Upper lobe of left lung (tissue), 6 donors: Measurements from ENCODE around the gene MRPL43. TPM values are rescaled to one million over a fixed set of nuclear protein-coding genes. Genes with fewer than 3 reads are reported as not detected.

Experiments
- ATAC-seq, 2 donors: fragments of 200-7000 bp; cut with Tn5 transposase; one replicate each; pipeline ENCODE4 v1.9.1; 2022; ENCODE audit warnings: mild to moderate bottlenecking in 2 of 2, moderate library complexity in 2 of 2; ENCODE audit not compliant: low FRiP score in 2 of 2
- DNase-seq, 2 donors: peaks; one replicate each; pipeline ENCODE4 v3.0.0-alpha.2; 2019 to 2020
- H3K27ac ChIP-seq, 4 donors: fragments of 200-600 bp; sonication (generic); one replicate each; pipeline ENCODE4 v1.5.1; 2016 to 2019
- H3K27me3 ChIP-seq, 4 donors: fragments of 200-600 bp; sonication (generic); one replicate each; pipeline ENCODE4 v1.5.1; 2017 to 2019
- H3K36me3 ChIP-seq, 4 donors: fragments of 200-600 bp; sonication (generic); one replicate each; pipeline ENCODE4 v1.5.1; 2016 to 2019
- H3K4me1 ChIP-seq, 4 donors: fragments of 200-600 bp; sonication (generic); one replicate each; pipeline ENCODE4 v1.5.1; 2018 to 2019
- H3K4me3 ChIP-seq, 4 donors: fragments of 200-600 bp; sonication (generic); one replicate each; pipeline ENCODE4 v1.5.1; 2017 to 2019; ENCODE audit warnings: mild to moderate bottlenecking in 2 of 4, moderate library complexity in 1 of 4
- H3K9me3 ChIP-seq, 4 donors: fragments of 200-600 bp; sonication (generic); one replicate each; pipeline ENCODE4 v1.5.1; 2018 to 2019
- CTCF ChIP-seq, 6 experiments: fragments of 450-650 bp in 4 of 6; fragments of 200-600 bp in 2 of 6; sonication (generic) in 2 of 6; IDR thresholded peaks; one replicate each; pipeline ENCODE4 v1.5.1; 2016 to 2019; ENCODE audit warnings: antibody characterized with exemption in 6 of 6
- EP300 ChIP-seq, 4 donors: sonication (generic); formaldehyde crosslinking; IDR thresholded peaks; one replicate each; pipeline ENCODE4 v1.5.1; 2017; ENCODE audit warnings: antibody characterized with exemption in 4 of 4, control low read depth in 2 of 4
- POLR2A ChIP-seq, 4 donors: fragments of 450-650 bp; IDR thresholded peaks; one replicate each; pipeline ENCODE4 v1.5.1; 2016 to 2017; ENCODE audit warnings: antibody characterized with exemption in 4 of 4, mild to moderate bottlenecking in 2 of 4
- POLR2AphosphoS5 ChIP-seq, 2 donors: sonication (generic); formaldehyde crosslinking; IDR thresholded peaks; one replicate each; pipeline ENCODE4 v1.5.1; 2017; ENCODE audit warnings: antibody characterized with exemption in 2 of 2
- WGBS, 2 donors: methylation state at CpG; one replicate each; pipeline ENCODE4 v1.1.5; 2017 to 2018; 5-methylcytosine and 5-hydroxymethylcytosine counted together
- small RNA-seq, 4 donors: library from RNA; depleted of rRNA; stranded (forward); fragments of <200 nt; gene quantifications; one replicate each; pipeline ENCODE3, GENCODE V24; 2016
- total RNA-seq, 6 donors: library from RNA; depleted of rRNA in 4 of 6; stranded (reverse); fragments of >200 nt in 4 of 6; gene quantifications; one replicate each; pipeline versions ENCODE4 v1.1.0 to v1.2.1, GENCODE V29; 2016 to 2021
- donor health status: DM: no; HTN: no; CAD: no; lungs with moderate emphysema.
- donor health status: DM: no; HTN: yes; CAD: no; lungs with severe emphysema.

MRPL43 gene
- total RNA-seq, 6 donors from 2014 or later, result 40.2 to 72.1 (median 63.5) TPM

- 98 to 100% methylated on average over 3 of the region's 3 CpGs for WGBS, 2 donors
- H3K27me3 ChIP-seq, result no peaks in the 10 kb centered on the region
- DNase-seq (no peak), ATAC-seq (no peak)
- TF ChIP-seq EP300 (IDR thresholded peaks at IDR 0.05) (no peak), POLR2A (IDR thresholded peaks at IDR 0.05) (no peak), POLR2AphosphoS5 (IDR thresholded peaks at IDR 0.05) (no peak), CTCF (IDR thresholded peaks at IDR 0.05) (no peak)
- H3K27ac ChIP-seq, result no peak overlapping the region
- no peaks in the 10 kb centered on the region for H3K9me3 ChIP-seq
- H3K36me3 ChIP-seq, result peaks cover 19 to 100% (median 74%) of the 10 kb centered on the region in 4 donors
- no peak overlapping the region for H3K4me3 ChIP-seq
- no peaks in the 10 kb centered on the region for H3K4me1 ChIP-seq
Observed at GRCh38 chr10:100942229-100942628, 45.1 kb downstream of the MRPL43 start.

DNA sequence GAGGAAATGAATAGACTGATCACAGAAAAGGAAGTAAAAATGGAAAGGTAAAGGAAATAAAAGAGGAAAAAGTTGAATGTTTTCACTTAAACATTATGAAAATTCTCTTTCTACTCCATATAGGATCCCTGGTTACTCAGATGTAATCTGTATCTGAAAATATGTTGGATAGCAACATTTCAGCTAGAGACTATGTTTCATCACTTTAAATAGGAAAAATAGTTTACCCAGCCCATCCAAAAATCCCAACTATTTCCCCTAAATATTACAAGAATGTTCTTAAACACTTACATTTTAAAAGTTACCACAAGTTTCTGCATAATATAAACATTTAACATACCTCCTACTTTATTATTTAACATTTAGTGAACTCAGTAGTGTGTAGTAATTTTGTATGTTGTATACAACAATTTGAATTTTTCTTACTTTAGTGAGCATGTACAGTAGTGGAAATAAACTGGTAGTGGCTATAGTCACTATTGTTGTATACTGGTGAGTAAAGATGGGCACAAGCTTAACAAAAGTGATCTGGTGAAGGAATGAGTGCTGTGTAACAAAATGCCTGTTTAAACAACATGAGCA lies 47.4 kb downstream of the MRPL43 start:
- ATAC-seq (no peak), DNase-seq (no peak)
- Histone ChIP-seq H3K4me3 (no peak overlapping the region), H3K36me3 (peaks cover 16 to 100% (median 68%) of the 10 kb centered on the region in 4 donors), H3K4me1 (no peaks in the 10 kb centered on the region), H3K9me3 (no peaks in the 10 kb centered on the region), H3K27ac (no peak overlapping the region), H3K27me3 (no peaks in the 10 kb centered on the region)
- no peak for TF ChIP-seq POLR2AphosphoS5 (IDR thresholded peaks at IDR 0.05)
- TF ChIP-seq POLR2A (IDR thresholded peaks at IDR 0.05), result no peak
- TF ChIP-seq EP300 (IDR thresholded peaks at IDR 0.05), result no peak
- TF ChIP-seq CTCF (IDR thresholded peaks at IDR 0.05), result no peak

Small RNA genes within 50 kb of the gene (small RNA-seq; reads per million reads assigned to genes)
- 0 reads per million in 4 donors for gene MIR608

Other genes starting within 250 kb of the MRPL43 start
- under 1 TPM in 1 of 6 donors, not detected in 5; 0.07 TPM for gene PAX2, start 241.9 kb downstream of the MRPL43 start, total RNA-seq
- gene SLF2, start 74.5 kb downstream of the MRPL43 start, total RNA-seq, result 10 to 100 TPM; 13.4 to 60.8 (median 28.2) TPM
- 10 to 100 TPM in 2 of 6 donors, 1 to 10 TPM in 4; 5.4 to 20.4 (median 8.5) TPM for gene SEMA4G, start 18.0 kb downstream of the MRPL43 start, total RNA-seq
- 1 to 10 TPM; 2.6 to 9.1 (median 5.8) TPM for gene TWNK, start within 50 bp of the MRPL43 start, total RNA-seq
- 100 to 1,000 TPM in 2 of 6 donors, 10 to 100 TPM in 4; 42.5 to 105 (median 60.1) TPM for gene LZTS2, start 12.3 kb upstream of the MRPL43 start, total RNA-seq
- gene PDZD7, start 43.6 kb upstream of the MRPL43 start, total RNA-seq, result 1 to 10 TPM in 5 of 6 donors, under 1 TPM in 1; 0.39 to 2.4 (median 1.7) TPM
- 100 to 1,000 TPM in 3 of 6 donors, 10 to 100 TPM in 3; 59.6 to 360 (median 100) TPM for gene SFXN3, start 43.7 kb upstream of the MRPL43 start, total RNA-seq
- gene KAZALD1, start 74.5 kb upstream of the MRPL43 start, total RNA-seq, result 10 to 100 TPM in 3 of 6 donors, 1 to 10 TPM in 3; 3.8 to 11.9 (median 9.8) TPM
- gene TLX1, start 143.8 kb upstream of the MRPL43 start, total RNA-seq, result not detected
- under 1 TPM in 2 of 6 donors, not detected in 4; 0.11 to 0.20 TPM for gene LBX1, start 242.0 kb upstream of the MRPL43 start, total RNA-seq